SK-N-SH (cell line): Measurements from ENCODE around the gene NEGR1. TPM values are rescaled to one million over a fixed set of nuclear protein-coding genes. Genes with fewer than 3 reads are reported as not detected.

ENCODE experiments used
- CTCF ChIA-PET: fragments of 300-600, 350-600 bp; formaldehyde crosslinking; extraction: SDS; loops from one replicate; lab custom pipeline; 2021; lab: Yijun Ruan, JAX
- POLR2A ChIA-PET: fragments of 350-600 bp; sonication (Branson Sonifier 250); formaldehyde crosslinking; extraction: SDS; loops from one replicate; lab custom pipeline; 2020; ENCODE audit warnings: antibody characterized with exemption, inconsistent platforms; lab: Yijun Ruan, JAX
- DNase-seq: peaks from one replicate; pipeline ENCODE4 v3.0.0; 2012
- H2AFZ ChIP-seq: fragments of 200-600 bp; sonication (generic); 2 replicates; pipeline ENCODE4 v1.8.1; 2016; ENCODE audit warnings: antibody characterized with exemption, mild to moderate bottlenecking, low read depth
- H3F3A ChIP-seq: fragments of 200-600 bp; sonication (generic); replicated peaks from 2 replicates; pipeline ENCODE3; 2016; ENCODE audit warnings: antibody characterized with exemption, mild to moderate bottlenecking; ENCODE audit not compliant: insufficient read depth
- H3K27ac ChIP-seq, 2 experiments: fragments of 200-500 bp in 1 of 2; fragments of 200-600 bp in 1 of 2; sonication (Bioruptor generic) in 1 of 2; sonication (generic), shearing (Covaris generic) in 1 of 2; 2 replicates each; pipeline versions ENCODE4 v1.5.1 to v1.6.1; 2014 to 2016; ENCODE audit warnings: low read depth in 2 of 2, inconsistent platforms in 1 of 2, low read length in 1 of 2, mild to moderate bottlenecking in 1 of 2, mixed read lengths in 1 of 2
- H3K27me3 ChIP-seq: fragments of 200-600 bp; sonication (generic), shearing (Covaris generic); 2 replicates; pipeline ENCODE4 v1.6.1; 2016; ENCODE audit warnings: mixed run types; ENCODE audit not compliant: insufficient read depth
- H3K36me3 ChIP-seq, 2 experiments: fragments of 200-500 bp in 1 of 2; fragments of 200-600 bp in 1 of 2; sonication (Bioruptor generic) in 1 of 2; sonication (generic) in 1 of 2; replicated peaks in 1 of 2; 2 replicates each; pipeline versions ENCODE3 to v1.5.1; 2014 to 2016; ENCODE audit warnings: low read length in 1 of 2, mild to moderate bottlenecking in 1 of 2; ENCODE audit not compliant: insufficient read depth in 2 of 2, control insufficient read depth in 1 of 2
- H3K4me1 ChIP-seq, 2 experiments: fragments of 200-500 bp in 1 of 2; fragments of 200-600 bp in 1 of 2; sonication (Bioruptor generic) in 1 of 2; sonication (generic), shearing (Covaris generic) in 1 of 2; 2 replicates each; pipeline versions ENCODE4 v1.5.1 to v1.6.1; 2014 to 2016; ENCODE audit warnings: low read depth in 1 of 2, low read length in 1 of 2, mixed run types in 1 of 2; ENCODE audit not compliant: insufficient read depth in 2 of 2, control insufficient read depth in 1 of 2
- H3K4me2 ChIP-seq: fragments of 200-600 bp; sonication (generic), shearing (Covaris generic); 2 replicates; pipeline ENCODE4 v1.6.1; 2017; ENCODE audit warnings: mixed run types
- H3K4me3 ChIP-seq, 2 experiments: fragments of 200-500 bp in 1 of 2; fragments of 200-600 bp in 1 of 2; sonication (Bioruptor generic) in 1 of 2; sonication (generic), shearing (Covaris generic) in 1 of 2; 2 replicates each; pipeline versions ENCODE4 v1.5.1 to v1.8.1; 2014 to 2016; ENCODE audit warnings: low read depth in 2 of 2, inconsistent platforms in 1 of 2, low read length in 1 of 2, mild to moderate bottlenecking in 1 of 2, mixed read lengths in 1 of 2, moderate library complexity in 1 of 2
- H3K79me2 ChIP-seq: fragments of 200-600 bp; sonication (generic); 2 replicates; pipeline ENCODE4 v1.8.1; 2017; ENCODE audit warnings: mild to moderate bottlenecking; ENCODE audit not compliant: insufficient read depth
- H3K9ac ChIP-seq: fragments of 200-600 bp; sonication (generic); 2 replicates; pipeline ENCODE4 v1.6.1; 2017; ENCODE audit warnings: mixed run types
- H3K9me2 ChIP-seq: fragments of 200-600 bp; sonication (generic); 2 replicates; pipeline ENCODE4 v1.6.1; 2017; ENCODE audit warnings: mixed run types
- H3K9me3 ChIP-seq: fragments of 200-600 bp; sonication (generic); 2 replicates; pipeline ENCODE4 v1.6.1; 2017; ENCODE audit warnings: mixed run types, mild to moderate bottlenecking, moderate library complexity
- H4K20me1 ChIP-seq: fragments of 200-600 bp; sonication (generic); 2 replicates; pipeline ENCODE4 v1.6.1; 2017; ENCODE audit warnings: mild to moderate bottlenecking, mixed run types; ENCODE audit not compliant: insufficient read depth
- ELF1 ChIP-seq: IDR thresholded peaks from 2 replicates; pipeline ENCODE4 v1.4.0; 2012
- EP300 ChIP-seq, 2 experiments: IDR thresholded peaks; 2 replicates each; pipeline versions ENCODE4 v1.4.0 to v1.6.1; 2012; ENCODE audit warnings: borderline replicate concordance in 1 of 2, low read depth in 1 of 2, low read length in 1 of 2
- EZH2phosphoT487 ChIP-seq: fragments of 200-600 bp; sonication (generic); IDR thresholded peaks from 2 replicates; pipeline ENCODE4 v1.6.1; 2017; ENCODE audit warnings: low read depth, mixed run types, mild to moderate bottlenecking, antibody characterized with exemption, moderate library complexity, borderline replicate concordance
- FOXM1 ChIP-seq: IDR thresholded peaks from 2 replicates; pipeline ENCODE4 v1.4.0; 2012; ENCODE audit warnings: low read depth, mild to moderate bottlenecking
- MEF2A ChIP-seq: IDR thresholded peaks from 2 replicates; pipeline ENCODE4 v1.4.0; 2012; ENCODE audit warnings: low read depth, borderline replicate concordance
- NFIC ChIP-seq: IDR thresholded peaks from 2 replicates; pipeline ENCODE4 v1.4.0; 2012; ENCODE audit warnings: borderline replicate concordance
- NRF1 ChIP-seq: IDR thresholded peaks from 2 replicates; pipeline ENCODE4 v1.6.1; 2012; ENCODE audit warnings: low read depth, mild to moderate bottlenecking, low read length
- RFX5 ChIP-seq: IDR thresholded peaks from 2 replicates; pipeline ENCODE4 v1.6.1; 2012; ENCODE audit warnings: mild to moderate bottlenecking, improper control_type of control experiment, low read length
- SIN3A ChIP-seq: IDR thresholded peaks from 2 replicates; pipeline ENCODE4 v1.6.1; 2012; ENCODE audit warnings: low read depth, mild to moderate bottlenecking, low read length, moderate library complexity, borderline replicate concordance
- SMC3 ChIP-seq: IDR thresholded peaks from 2 replicates; pipeline ENCODE4 v1.6.1; 2012; ENCODE audit warnings: low read depth, low read length, improper control_type of control experiment
- YY1 ChIP-seq: IDR thresholded peaks from 2 replicates; pipeline ENCODE4 v1.4.0; 2012; ENCODE audit warnings: low read depth, mild to moderate bottlenecking
- WGBS: methylation state at CpG from one replicate; pipeline ENCODE4 v1.1.6; 2017; ENCODE audit warnings: low lambda C conversion rate; 5-methylcytosine and 5-hydroxymethylcytosine counted together
- polyA plus RNA-seq, 3 experiments: library from polyadenylated mRNA; depleted of rRNA; stranded (reverse); fragments of >200 nt; gene quantifications; 2 replicates each; pipeline ENCODE4 v1.2.3, GENCODE V29; 2012
- TF ChIP-seq, protein P1 (sequence below): IDR thresholded peaks from 2 replicates; pipeline ENCODE4 v1.6.1; 2012; ENCODE audit warnings: mild to moderate bottlenecking, low read depth, low read length, moderate library complexity
- TF ChIP-seq, protein P2 (sequence below): fragments of 150-350 bp; IDR thresholded peaks from 2 replicates; pipeline ENCODE4 v1.6.1; 2016; ENCODE audit warnings: mild to moderate bottlenecking, low read depth, low read length
- TF ChIP-seq, protein P3 (sequence below): IDR thresholded peaks from 2 replicates; pipeline ENCODE4 v1.4.0; 2012; ENCODE audit warnings: low read depth, borderline replicate concordance
- TF ChIP-seq, protein P4 (sequence below): fragments of 150-350 bp; IDR thresholded peaks from 2 replicates; pipeline ENCODE4 v1.6.1; 2017; ENCODE audit warnings: antibody characterized with exemption, low read length, low read depth, borderline replicate concordance
- TF ChIP-seq, protein P5 (sequence below): IDR thresholded peaks from 2 replicates; pipeline ENCODE4; 2012
- TF ChIP-seq, protein P6 (sequence below): fragments of 200-600 bp; sonication (generic); IDR thresholded peaks from 2 replicates; pipeline ENCODE4 v1.6.1; 2017; ENCODE audit warnings: antibody characterized with exemption, mild to moderate bottlenecking, moderate library complexity
- TF ChIP-seq, protein P7 (sequence below): IDR thresholded peaks from 2 replicates; pipeline ENCODE4 v1.4.0; 2012; ENCODE audit warnings: low read depth

NEGR1 gene
- polyA plus RNA-seq, 1 of the 3 experiments (the other 2 are of a cell fraction), result 0.21 TPM

DNA sequence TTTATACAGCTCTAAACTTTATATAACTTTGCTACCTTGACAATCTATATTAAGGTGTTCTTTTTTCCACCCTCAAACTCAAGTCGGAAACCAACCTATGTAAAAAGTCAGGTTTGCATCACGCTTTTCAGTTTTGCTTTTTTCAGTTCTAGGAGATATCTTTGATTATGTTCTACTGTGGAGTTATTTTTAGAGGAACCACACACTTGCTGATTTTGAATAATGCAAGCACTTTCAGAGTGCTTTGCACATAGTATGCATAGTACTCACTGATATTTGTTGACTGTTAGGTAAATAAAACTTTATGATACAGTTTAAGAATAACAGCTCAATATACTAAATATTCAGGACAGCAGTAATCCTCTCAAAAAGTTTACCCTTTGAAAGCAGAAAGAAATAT lies 637.3 kb downstream of the NEGR1 start:
- Histone ChIP-seq H3K27me3 (no peaks in the 10 kb centered on the region), H3K79me2 (no peaks in the 10 kb centered on the region), H3K9me3 (no peaks in the 10 kb centered on the region), H3K36me3 (no peaks in the 10 kb centered on the region), H3K9ac (no peak overlapping the region), H3K4me3 (no peak overlapping the region), H3F3A (no peaks in the 10 kb centered on the region), H2AFZ (no peak overlapping the region), H3K27ac (no peak overlapping the region), H3K4me1 (no peaks in the 10 kb centered on the region; a peak in 1 of 4 replicates), H4K20me1 (no peaks in the 10 kb centered on the region), H3K9me2 (no peaks in the 10 kb centered on the region), H3K4me2 (no peak overlapping the region)
- TF ChIP-seq FOXM1 (no peak), NFIC (no peak), ELF1 (no peak), EZH2phosphoT487 (no peak), SMC3 (no peak), RFX5 (no peak), EP300 (IDR thresholded peaks at IDR 0.05; ENCODE audit: borderline replicate concordance in 1 of 2, low read depth in 1 of 2, low read length in 1 of 2) (no peak), YY1 (no peak), SIN3A (no peak), MEF2A (no peak), NRF1 (no peak)
- TF ChIP-seq, protein P1, sequence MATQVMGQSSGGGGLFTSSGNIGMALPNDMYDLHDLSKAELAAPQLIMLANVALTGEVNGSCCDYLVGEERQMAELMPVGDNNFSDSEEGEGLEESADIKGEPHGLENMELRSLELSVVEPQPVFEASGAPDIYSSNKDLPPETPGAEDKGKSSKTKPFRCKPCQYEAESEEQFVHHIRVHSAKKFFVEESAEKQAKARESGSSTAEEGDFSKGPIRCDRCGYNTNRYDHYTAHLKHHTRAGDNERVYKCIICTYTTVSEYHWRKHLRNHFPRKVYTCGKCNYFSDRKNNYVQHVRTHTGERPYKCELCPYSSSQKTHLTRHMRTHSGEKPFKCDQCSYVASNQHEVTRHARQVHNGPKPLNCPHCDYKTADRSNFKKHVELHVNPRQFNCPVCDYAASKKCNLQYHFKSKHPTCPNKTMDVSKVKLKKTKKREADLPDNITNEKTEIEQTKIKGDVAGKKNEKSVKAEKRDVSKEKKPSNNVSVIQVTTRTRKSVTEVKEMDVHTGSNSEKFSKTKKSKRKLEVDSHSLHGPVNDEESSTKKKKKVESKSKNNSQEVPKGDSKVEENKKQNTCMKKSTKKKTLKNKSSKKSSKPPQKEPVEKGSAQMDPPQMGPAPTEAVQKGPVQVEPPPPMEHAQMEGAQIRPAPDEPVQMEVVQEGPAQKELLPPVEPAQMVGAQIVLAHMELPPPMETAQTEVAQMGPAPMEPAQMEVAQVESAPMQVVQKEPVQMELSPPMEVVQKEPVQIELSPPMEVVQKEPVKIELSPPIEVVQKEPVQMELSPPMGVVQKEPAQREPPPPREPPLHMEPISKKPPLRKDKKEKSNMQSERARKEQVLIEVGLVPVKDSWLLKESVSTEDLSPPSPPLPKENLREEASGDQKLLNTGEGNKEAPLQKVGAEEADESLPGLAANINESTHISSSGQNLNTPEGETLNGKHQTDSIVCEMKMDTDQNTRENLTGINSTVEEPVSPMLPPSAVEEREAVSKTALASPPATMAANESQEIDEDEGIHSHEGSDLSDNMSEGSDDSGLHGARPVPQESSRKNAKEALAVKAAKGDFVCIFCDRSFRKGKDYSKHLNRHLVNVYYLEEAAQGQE, result no peak
- TF ChIP-seq, protein P2, sequence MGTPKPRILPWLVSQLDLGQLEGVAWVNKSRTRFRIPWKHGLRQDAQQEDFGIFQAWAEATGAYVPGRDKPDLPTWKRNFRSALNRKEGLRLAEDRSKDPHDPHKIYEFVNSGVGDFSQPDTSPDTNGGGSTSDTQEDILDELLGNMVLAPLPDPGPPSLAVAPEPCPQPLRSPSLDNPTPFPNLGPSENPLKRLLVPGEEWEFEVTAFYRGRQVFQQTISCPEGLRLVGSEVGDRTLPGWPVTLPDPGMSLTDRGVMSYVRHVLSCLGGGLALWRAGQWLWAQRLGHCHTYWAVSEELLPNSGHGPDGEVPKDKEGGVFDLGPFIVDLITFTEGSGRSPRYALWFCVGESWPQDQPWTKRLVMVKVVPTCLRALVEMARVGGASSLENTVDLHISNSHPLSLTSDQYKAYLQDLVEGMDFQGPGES, result no peak
- TF ChIP-seq, protein P3, sequence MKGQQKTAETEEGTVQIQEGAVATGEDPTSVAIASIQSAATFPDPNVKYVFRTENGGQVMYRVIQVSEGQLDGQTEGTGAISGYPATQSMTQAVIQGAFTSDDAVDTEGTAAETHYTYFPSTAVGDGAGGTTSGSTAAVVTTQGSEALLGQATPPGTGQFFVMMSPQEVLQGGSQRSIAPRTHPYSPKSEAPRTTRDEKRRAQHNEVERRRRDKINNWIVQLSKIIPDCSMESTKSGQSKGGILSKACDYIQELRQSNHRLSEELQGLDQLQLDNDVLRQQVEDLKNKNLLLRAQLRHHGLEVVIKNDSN, result no peak
- TF ChIP-seq, protein P4, sequence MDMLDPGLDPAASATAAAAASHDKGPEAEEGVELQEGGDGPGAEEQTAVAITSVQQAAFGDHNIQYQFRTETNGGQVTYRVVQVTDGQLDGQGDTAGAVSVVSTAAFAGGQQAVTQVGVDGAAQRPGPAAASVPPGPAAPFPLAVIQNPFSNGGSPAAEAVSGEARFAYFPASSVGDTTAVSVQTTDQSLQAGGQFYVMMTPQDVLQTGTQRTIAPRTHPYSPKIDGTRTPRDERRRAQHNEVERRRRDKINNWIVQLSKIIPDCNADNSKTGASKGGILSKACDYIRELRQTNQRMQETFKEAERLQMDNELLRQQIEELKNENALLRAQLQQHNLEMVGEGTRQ, result no peak
- TF ChIP-seq, protein P5, sequence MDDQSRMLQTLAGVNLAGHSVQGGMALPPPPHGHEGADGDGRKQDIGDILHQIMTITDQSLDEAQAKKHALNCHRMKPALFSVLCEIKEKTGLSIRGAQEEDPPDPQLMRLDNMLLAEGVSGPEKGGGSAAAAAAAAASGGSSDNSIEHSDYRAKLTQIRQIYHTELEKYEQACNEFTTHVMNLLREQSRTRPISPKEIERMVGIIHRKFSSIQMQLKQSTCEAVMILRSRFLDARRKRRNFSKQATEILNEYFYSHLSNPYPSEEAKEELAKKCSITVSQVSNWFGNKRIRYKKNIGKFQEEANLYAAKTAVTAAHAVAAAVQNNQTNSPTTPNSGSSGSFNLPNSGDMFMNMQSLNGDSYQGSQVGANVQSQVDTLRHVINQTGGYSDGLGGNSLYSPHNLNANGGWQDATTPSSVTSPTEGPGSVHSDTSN, result no peak
- TF ChIP-seq, protein P6, sequence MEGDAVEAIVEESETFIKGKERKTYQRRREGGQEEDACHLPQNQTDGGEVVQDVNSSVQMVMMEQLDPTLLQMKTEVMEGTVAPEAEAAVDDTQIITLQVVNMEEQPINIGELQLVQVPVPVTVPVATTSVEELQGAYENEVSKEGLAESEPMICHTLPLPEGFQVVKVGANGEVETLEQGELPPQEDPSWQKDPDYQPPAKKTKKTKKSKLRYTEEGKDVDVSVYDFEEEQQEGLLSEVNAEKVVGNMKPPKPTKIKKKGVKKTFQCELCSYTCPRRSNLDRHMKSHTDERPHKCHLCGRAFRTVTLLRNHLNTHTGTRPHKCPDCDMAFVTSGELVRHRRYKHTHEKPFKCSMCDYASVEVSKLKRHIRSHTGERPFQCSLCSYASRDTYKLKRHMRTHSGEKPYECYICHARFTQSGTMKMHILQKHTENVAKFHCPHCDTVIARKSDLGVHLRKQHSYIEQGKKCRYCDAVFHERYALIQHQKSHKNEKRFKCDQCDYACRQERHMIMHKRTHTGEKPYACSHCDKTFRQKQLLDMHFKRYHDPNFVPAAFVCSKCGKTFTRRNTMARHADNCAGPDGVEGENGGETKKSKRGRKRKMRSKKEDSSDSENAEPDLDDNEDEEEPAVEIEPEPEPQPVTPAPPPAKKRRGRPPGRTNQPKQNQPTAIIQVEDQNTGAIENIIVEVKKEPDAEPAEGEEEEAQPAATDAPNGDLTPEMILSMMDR, result no peak
- TF ChIP-seq, protein P7, sequence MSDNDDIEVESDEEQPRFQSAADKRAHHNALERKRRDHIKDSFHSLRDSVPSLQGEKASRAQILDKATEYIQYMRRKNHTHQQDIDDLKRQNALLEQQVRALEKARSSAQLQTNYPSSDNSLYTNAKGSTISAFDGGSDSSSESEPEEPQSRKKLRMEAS, result no peak
- DNase-seq, result no peak
- ChIA-PET POLR2A (no interaction called here), CTCF (interaction anchor here (0.7 kb wide), 1 partner anchor 12 kb away, joined by 4 read pairs; no protein-coding TSS in a partner anchor)
- WGBS, result 71% methylated on average over 2 of the region's 2 CpGs
